SK-N-MC (cell line): ENCODE results near the gene INF2.

Source experiments
- EZH2 ChIP-seq: fragments of 200-600 bp; sonication (generic); IDR thresholded peaks from one replicate; pipeline ENCODE4 v1.6.1; 2017; ENCODE audit warnings: antibody characterized with exemption
- POLR2AphosphoS5 ChIP-seq: IDR thresholded peaks from 2 replicates; pipeline ENCODE4 v1.6.1; 2012; ENCODE audit warnings: mild to moderate bottlenecking, low read depth, low read length, borderline replicate concordance

GRCh38 chr14:104692261-104692938 lies 3.0 kb downstream of the INF2 start:
- TF ChIP-seq POLR2AphosphoS5 (no peak), EZH2 (no peak)
